ENCODE data around the gene ST3GAL3.

Gene ST3GAL3

DNA sequence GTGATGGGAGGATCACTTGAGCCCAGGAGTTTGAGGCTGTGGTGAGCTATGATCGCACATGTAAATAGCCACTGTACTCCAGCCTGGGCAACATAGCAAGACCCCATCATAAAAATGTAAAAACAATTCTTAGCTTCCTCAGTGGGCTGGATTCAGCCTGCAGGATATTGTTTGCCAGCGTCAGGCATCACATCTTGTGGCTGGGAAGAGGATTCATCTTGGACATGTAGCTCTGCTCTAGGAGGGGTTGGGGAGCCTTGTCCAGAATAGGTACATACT is 19.3 kb upstream of the ST3GAL3 start:
- TF ChIP-seq, protein P1, sequence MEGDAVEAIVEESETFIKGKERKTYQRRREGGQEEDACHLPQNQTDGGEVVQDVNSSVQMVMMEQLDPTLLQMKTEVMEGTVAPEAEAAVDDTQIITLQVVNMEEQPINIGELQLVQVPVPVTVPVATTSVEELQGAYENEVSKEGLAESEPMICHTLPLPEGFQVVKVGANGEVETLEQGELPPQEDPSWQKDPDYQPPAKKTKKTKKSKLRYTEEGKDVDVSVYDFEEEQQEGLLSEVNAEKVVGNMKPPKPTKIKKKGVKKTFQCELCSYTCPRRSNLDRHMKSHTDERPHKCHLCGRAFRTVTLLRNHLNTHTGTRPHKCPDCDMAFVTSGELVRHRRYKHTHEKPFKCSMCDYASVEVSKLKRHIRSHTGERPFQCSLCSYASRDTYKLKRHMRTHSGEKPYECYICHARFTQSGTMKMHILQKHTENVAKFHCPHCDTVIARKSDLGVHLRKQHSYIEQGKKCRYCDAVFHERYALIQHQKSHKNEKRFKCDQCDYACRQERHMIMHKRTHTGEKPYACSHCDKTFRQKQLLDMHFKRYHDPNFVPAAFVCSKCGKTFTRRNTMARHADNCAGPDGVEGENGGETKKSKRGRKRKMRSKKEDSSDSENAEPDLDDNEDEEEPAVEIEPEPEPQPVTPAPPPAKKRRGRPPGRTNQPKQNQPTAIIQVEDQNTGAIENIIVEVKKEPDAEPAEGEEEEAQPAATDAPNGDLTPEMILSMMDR (IDR thresholded peaks at IDR 0.05), result no peak

DNA sequence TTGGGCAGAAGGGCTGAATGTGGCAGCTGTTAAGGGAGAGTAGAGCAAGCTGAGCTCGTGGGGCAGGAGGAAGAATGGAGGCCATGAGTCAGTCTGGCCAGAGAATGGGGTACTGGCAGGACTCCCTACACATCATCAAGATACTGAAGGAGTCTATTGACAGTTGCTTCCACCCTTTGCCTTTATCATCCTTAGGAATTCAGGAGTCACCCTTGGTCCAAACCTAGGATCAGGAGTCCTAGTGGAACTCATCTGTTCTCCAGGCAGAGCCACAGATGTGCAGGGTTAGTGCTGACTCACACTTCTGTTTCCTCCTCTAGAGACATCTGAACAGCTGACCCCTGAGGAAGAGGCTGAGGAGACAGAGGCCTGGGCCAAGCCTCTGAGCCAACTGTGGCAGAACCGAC is 18.7 kb upstream of the ST3GAL3 start:
- TF ChIP-seq, protein P1 (IDR thresholded peaks at IDR 0.05), result no peak

DNA sequence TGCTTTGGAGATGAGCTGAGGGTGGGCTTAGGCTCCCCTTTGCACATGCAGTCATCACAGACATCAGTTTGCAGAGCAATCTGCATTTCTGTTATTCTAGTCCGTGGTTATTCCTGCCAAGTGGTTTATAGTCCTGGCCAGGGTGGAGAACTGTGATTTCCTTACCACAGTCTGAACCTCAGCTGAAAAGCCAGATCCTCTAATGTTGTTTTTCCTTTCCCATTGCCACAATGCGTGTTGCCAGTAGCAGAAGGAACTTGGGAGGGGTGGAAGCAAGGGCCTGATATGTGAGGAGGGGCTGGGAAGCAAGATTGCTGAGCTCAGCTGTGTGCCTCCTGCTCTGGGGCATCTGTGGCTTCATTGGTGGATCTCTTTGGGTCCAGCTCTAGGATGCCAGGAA is 18.0 kb upstream of the ST3GAL3 start:
- TF ChIP-seq, protein P1 (IDR thresholded peaks at IDR 0.05), result no peak

DNA sequence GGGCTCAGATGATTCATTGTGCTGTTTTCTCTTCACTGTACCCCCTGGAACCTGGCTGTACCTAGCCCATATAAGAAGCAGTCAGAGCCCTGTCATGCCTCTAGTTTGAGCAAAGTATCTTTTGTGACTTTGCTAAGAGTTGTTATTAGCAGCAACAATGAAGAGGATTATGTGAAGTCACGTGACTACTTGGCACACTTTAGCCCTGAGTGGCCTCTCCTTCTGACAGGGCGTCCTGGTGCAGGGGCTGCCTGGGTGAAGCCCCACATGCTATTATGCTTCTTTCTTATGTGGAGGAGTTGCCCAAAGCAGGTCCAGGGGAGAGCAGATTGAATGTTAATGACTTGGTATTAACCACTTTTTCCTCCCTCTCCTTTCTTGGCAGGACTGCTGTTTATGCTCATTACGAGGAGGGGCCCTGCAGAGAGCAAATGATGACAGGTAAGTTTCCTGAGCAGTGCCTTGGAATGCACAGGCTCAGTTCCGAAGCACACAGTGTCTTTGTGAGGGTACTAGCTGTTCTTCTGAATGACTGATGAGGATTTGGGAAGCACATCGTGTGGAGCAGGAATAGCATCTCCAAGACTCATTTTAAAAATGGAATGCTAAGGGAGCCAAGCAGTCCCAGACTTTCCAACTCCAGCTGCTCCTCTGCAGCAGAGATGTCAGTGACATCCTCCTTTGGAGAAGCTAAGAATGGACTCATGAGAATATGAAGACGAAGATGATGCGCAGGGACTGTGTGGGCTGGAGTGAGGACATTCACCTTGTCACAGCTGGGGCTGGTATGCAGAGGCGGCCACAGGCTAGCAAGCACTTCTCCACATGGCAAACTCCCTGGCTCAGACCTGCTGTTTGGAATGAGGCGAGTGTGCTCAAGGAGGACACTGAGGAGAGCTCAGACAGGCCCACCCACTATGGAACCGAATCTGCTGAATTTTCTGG is 15.2 kb upstream of the ST3GAL3 start:
- TF ChIP-seq, protein P1 (IDR thresholded peaks at IDR 0.05), result no peak

DNA sequence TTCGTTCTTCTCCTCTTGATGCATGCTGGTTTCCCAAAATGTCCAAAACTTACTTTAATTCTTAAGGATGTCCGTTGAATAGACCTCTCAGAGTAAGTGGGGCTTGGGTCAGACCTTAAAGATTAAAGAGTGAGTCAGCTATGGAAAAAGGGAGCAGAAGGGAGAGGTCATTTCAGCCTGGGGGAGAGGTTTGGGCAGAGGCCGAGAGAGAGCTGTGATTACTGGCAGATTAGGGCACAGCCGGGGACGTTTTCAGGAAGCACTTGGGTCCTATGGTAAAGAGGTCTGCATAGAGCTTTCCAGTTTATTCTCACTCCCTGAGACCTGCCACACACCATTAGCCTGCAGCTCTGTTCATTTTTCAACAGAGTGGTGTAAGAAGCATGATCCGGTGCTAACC is 14.0 kb upstream of the ST3GAL3 start:
- TF ChIP-seq, protein P1 (IDR thresholded peaks at IDR 0.05), result no peak

DNA sequence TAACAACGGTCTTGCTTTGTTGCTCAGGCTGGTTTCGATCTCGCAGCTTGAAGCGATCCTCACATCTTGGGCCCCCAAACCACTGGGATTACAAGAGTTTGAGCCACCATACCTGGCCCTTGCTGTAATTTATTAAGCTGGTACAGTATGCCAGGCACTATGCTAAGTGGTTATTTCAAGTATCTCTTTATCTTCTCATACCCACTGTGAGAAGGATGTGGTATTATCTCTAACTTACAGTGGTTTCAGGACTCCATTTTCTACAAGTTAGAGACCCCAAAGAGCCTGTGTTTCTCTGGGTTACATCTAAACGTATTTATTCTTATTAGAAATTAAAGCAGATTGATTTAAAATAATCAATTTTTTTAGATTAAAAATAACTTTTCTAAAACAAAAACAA is 8.1 kb upstream of the ST3GAL3 start:
- TF ChIP-seq, protein P1 (IDR thresholded peaks at IDR 0.05), result no peak

DNA sequence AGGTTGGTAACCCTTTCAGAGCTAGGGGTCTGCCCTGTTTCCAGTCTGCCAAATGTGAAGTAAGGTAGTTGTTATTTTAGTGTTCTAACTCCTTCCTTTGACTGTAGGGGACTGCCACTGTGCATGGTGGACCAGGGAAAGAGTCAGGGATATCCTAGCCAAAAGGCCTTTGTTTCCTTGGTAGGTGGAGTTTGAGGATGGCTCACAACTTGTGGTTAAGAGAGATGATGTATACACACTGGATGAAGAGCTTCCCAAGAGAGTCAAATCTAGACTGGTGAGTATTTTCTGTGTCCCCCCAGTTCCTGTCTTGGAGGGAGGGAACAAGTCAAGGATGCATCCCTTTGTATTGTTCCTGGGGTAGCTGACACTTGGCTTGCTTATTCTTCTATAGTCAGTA is 3.5 kb upstream of the ST3GAL3 start:
- TF ChIP-seq, protein P1 (IDR thresholded peaks at IDR 0.05), result no peak

Data from LNCAP (cell line).